ENCODE results near the gene FAM78B.

DNA sequence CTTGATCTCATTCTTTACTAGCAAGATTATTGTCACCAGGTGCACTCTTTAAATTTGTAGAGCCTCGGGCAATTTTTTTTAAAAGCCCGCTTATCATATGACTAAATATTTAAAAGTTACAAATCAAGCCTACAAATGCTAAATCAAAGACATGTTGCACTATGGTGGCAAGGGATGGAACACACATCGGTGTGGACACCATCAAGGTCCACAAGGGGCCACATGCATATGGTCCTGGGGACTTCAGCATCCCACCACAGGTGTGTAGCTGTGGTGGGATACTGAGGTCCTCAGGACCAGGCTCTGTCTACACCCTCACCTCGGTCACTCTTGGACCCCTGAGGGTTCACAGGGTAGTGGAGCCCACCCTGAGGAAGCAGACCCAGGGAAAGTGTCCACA is 45.8 kb downstream of the FAM78B start:
- TF ChIP-seq, protein P1, sequence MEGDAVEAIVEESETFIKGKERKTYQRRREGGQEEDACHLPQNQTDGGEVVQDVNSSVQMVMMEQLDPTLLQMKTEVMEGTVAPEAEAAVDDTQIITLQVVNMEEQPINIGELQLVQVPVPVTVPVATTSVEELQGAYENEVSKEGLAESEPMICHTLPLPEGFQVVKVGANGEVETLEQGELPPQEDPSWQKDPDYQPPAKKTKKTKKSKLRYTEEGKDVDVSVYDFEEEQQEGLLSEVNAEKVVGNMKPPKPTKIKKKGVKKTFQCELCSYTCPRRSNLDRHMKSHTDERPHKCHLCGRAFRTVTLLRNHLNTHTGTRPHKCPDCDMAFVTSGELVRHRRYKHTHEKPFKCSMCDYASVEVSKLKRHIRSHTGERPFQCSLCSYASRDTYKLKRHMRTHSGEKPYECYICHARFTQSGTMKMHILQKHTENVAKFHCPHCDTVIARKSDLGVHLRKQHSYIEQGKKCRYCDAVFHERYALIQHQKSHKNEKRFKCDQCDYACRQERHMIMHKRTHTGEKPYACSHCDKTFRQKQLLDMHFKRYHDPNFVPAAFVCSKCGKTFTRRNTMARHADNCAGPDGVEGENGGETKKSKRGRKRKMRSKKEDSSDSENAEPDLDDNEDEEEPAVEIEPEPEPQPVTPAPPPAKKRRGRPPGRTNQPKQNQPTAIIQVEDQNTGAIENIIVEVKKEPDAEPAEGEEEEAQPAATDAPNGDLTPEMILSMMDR (IDR thresholded peaks at IDR 0.05; ENCODE audit: borderline replicate concordance, extremely low read depth, low read length, poor library complexity, severe bottlenecking) = no peak
- no peak for TF ChIP-seq EZH2 (IDR thresholded peaks at IDR 0.05; ENCODE audit: borderline replicate concordance, low read depth, low read length, severe bottlenecking)

All from DND-41 (cell line).